Right lobe of liver (tissue), 4 donors: ENCODE results near the gene ELAPOR1.

Source experiments
- CTCF ChIP-seq, 4 donors: fragments of 200-600 bp in 3 of 4; fragments of 450-650 bp in 1 of 4; IDR thresholded peaks; one replicate each; pipeline versions ENCODE4 v1.5.1 to v1.8.0; 2016 to 2022; ENCODE audit warnings: antibody characterized with exemption in 4 of 4, mild to moderate bottlenecking in 2 of 4
- POLR2A ChIP-seq: fragments of 450-650 bp; IDR thresholded peaks from one replicate; pipeline ENCODE4 v1.6.1; 2017; ENCODE audit warnings: antibody characterized with exemption, mild to moderate bottlenecking
- donor health status: DM: no; HTN: no; CAD: no.
- donor health status: DM: no; HTN: no; CAD: no.
- donor health status: DM: no; HTN: yes; CAD: no.

- TF ChIP-seq CTCF (IDR thresholded peaks at IDR 0.05) = no peak
- TF ChIP-seq POLR2A = no peak
Measured at GRCh38 chr1:109113590-109114341, at the start of gene ELAPOR1.
